GM18499 (cell line): ENCODE results near the gene FPGT.
"Not testable (repeated sequence)": the region's sequence is repeated elsewhere in the genome, so short reads cannot be mapped to it uniquely, and the experiment has no call there.

ENCODE experiments used
- ATAC-seq: cut with Tn5 transposase; IDR thresholded peaks from one replicate; pipeline ENCODE4 v1.9.1; 2021; ENCODE audit warnings: moderate number of reproducible peaks; ENCODE audit not compliant: insufficient read depth, unreplicated experiment

FPGT gene

GRCh38 chr1:74197657-74198552 is at the start of gene FPGT, which contains the start of gene LRRIQ3:
FPGT (plus strand) TSS chr1:74198242; CDS start chr1:74198279, 37 bp downstream.
LRRIQ3 (minus strand) TSS chr1:74198176; CDS start chr1:74183684, 14,492 bp downstream.
- ATAC-seq: peak; percentile 87

- ATAC-seq: no peak
Measured at GRCh38 chr1:74160046-74160445, 38.0 kb upstream of the FPGT start.

GRCh38 chr1:74161497-74161896 is 36.5 kb upstream of the FPGT start:
- ATAC-seq: no peak

- no peak for ATAC-seq
Measured at GRCh38 chr1:74162333-74162732, 35.7 kb upstream of the FPGT start.

GRCh38 chr1:74174423-74174822 is 23.6 kb upstream of the FPGT start:
- not testable (repeated sequence) for ATAC-seq

- no peak for ATAC-seq
Measured at GRCh38 chr1:74180490-74180889, 17.6 kb upstream of the FPGT start.

GRCh38 chr1:74193908-74194307 is 4.1 kb upstream of the FPGT start:
- ATAC-seq: no peak

- no peak for ATAC-seq
Measured at GRCh38 chr1:74195339-74195738, 2.7 kb upstream of the FPGT start.

- no peak for ATAC-seq
Measured at GRCh38 chr1:74197255-74197654, 787 bp upstream of the FPGT start.

GRCh38 chr1:74199504-74199903 is 1.5 kb downstream of the FPGT start:
- ATAC-seq: no peak

- ATAC-seq: no peak
Measured at GRCh38 chr1:74205266-74205665, 7.2 kb downstream of the FPGT start.

- no peak for ATAC-seq
Measured at GRCh38 chr1:74215229-74215628, 17.2 kb downstream of the FPGT start.

- ATAC-seq: no peak
Measured at GRCh38 chr1:74222701-74223100, 24.7 kb downstream of the FPGT start.

GRCh38 chr1:74223453-74223852 is 25.4 kb downstream of the FPGT start:
- no peak for ATAC-seq

GRCh38 chr1:74235153-74235552 is 37.1 kb downstream of the FPGT start, which contains the start of gene TNNI3K:
TNNI3K (plus strand) TSS chr1:74235387; CDS start chr1:74235452, 65 bp downstream.
- no peak for ATAC-seq

- ATAC-seq: no peak
Measured at GRCh38 chr1:74236440-74236839, 38.4 kb downstream of the FPGT start.

- ATAC-seq: no peak
Measured at GRCh38 chr1:74237035-74237434, 39.0 kb downstream of the FPGT start.

GRCh38 chr1:74237787-74238186 is 39.7 kb downstream of the FPGT start:
- no peak for ATAC-seq

GRCh38 chr1:74245168-74245772 is 47.2 kb downstream of the FPGT start:
- ATAC-seq: no peak

GRCh38 chr1:74246315-74246714 is 48.3 kb downstream of the FPGT start:
- ATAC-seq: no peak

GRCh38 chr1:74247881-74248528 is 50.0 kb downstream of the FPGT start:
- no peak for ATAC-seq
